A673 (cell line): Measurements from ENCODE around the gene TPM4.

Experiments
- EZH2 ChIP-seq: fragments of 200-600 bp; sonication (generic); IDR thresholded peaks from 2 replicates; pipeline ENCODE4 v1.6.1; 2017; ENCODE audit warnings: borderline replicate concordance, low read depth, mild to moderate bottlenecking, mixed read lengths, antibody characterized with exemption, low read length; ENCODE audit not compliant: poor library complexity, severe bottlenecking
- TF ChIP-seq, protein P1 (sequence below): fragments of 300-800, 200-600 bp; sonication (generic); conservative IDR thresholded peaks from 2 replicates; pipeline ENCODE4 v1.5.1; 2017; ENCODE audit warnings: low read depth, mild to moderate bottlenecking, antibody characterized with exemption, low read length, moderate library complexity, mixed read lengths

DNA sequence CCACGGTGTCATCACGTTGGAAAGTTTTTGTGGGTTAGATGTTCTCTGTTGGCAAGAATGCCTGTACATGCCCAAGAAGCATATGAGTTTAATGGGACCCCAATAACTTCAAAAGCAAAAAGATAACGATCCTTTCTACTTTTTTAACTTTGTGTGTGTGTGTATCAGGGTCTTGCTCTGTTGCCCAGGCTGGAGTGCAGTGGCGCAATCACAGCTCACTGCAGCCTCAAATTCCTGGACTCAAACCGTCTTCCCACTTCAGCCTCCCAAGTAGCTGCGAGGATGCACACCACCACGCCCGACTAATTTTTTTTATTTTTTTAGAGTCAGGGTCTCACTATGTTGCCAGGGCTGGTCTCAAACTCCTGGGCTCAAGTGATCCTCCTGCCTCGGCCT, 34.3 kb upstream of the TPM4 start:
- TF ChIP-seq, protein P1, sequence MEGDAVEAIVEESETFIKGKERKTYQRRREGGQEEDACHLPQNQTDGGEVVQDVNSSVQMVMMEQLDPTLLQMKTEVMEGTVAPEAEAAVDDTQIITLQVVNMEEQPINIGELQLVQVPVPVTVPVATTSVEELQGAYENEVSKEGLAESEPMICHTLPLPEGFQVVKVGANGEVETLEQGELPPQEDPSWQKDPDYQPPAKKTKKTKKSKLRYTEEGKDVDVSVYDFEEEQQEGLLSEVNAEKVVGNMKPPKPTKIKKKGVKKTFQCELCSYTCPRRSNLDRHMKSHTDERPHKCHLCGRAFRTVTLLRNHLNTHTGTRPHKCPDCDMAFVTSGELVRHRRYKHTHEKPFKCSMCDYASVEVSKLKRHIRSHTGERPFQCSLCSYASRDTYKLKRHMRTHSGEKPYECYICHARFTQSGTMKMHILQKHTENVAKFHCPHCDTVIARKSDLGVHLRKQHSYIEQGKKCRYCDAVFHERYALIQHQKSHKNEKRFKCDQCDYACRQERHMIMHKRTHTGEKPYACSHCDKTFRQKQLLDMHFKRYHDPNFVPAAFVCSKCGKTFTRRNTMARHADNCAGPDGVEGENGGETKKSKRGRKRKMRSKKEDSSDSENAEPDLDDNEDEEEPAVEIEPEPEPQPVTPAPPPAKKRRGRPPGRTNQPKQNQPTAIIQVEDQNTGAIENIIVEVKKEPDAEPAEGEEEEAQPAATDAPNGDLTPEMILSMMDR = no peak
- no peak for TF ChIP-seq EZH2
